Gastroesophageal sphincter (tissue), 4 donors: Measurements from ENCODE around the gene MYO9B. TPM values are rescaled to one million over a fixed set of nuclear protein-coding genes. Genes with fewer than 3 reads are reported as not detected.
A peak's percentile ranks its signal among the peaks of the same experiment; 100 is the strongest.

Experiments
- ATAC-seq: fragments of 150-250 bp; one replicate; pipeline ENCODE4 v1.9.1; 2016; ENCODE audit warnings: mild to moderate bottlenecking, moderate library complexity
- H3K27ac ChIP-seq, 4 donors: fragments of 200-600 bp; sonication (generic) in 3 of 4; 1 replicate in 3 of 4; 2 replicates in 1 of 4; pipeline ENCODE4 v1.5.1; 2016 to 2019
- H3K27me3 ChIP-seq: fragments of 200-600 bp; sonication (generic); one replicate; pipeline ENCODE4 v1.5.1; 2019
- H3K36me3 ChIP-seq, 2 donors: fragments of 200-600 bp; sonication (generic); one replicate each; pipeline ENCODE4 v1.5.1; 2019; ENCODE audit warnings: control low read depth in 1 of 2
- H3K4me1 ChIP-seq, 3 donors: fragments of 200-600 bp; sonication (generic); 1 replicate in 2 of 3; 2 replicates in 1 of 3; pipeline ENCODE4 v1.5.1; 2016 to 2019; ENCODE audit warnings: control low read depth in 2 of 3
- H3K4me3 ChIP-seq, 2 donors: fragments of 200-600 bp; sonication (generic); one replicate each; pipeline ENCODE4 v1.5.1; 2019; ENCODE audit warnings: mild to moderate bottlenecking in 1 of 2, moderate library complexity in 1 of 2
- H3K9me3 ChIP-seq, 3 donors: fragments of 200-600 bp; sonication (generic); one replicate each; pipeline ENCODE4 v1.5.1; 2017 to 2019; ENCODE audit warnings: control low read depth in 2 of 3
- CTCF ChIP-seq, 4 experiments: fragments of 200-600 bp in 2 of 4; fragments of 450-650 bp in 2 of 4; sonication (generic) in 1 of 4; IDR thresholded peaks; one replicate each; pipeline ENCODE4 v1.5.1; 2017 to 2019; ENCODE audit warnings: antibody characterized with exemption in 4 of 4, mild to moderate bottlenecking in 2 of 4, moderate library complexity in 2 of 4
- EP300 ChIP-seq: sonication (generic); formaldehyde crosslinking; IDR thresholded peaks from one replicate; pipeline ENCODE4 v1.6.1; 2017; ENCODE audit warnings: antibody characterized with exemption, mild to moderate bottlenecking
- POLR2A ChIP-seq, 2 donors: fragments of 450-650 bp; IDR thresholded peaks; one replicate each; pipeline ENCODE4 v1.6.1; 2017; ENCODE audit warnings: antibody characterized with exemption in 2 of 2, mild to moderate bottlenecking in 2 of 2, moderate library complexity in 1 of 2
- POLR2AphosphoS5 ChIP-seq: sonication (generic); formaldehyde crosslinking; IDR thresholded peaks from one replicate; pipeline ENCODE4 v1.6.1; 2017; ENCODE audit warnings: antibody characterized with exemption
- WGBS, 2 donors: methylation state at CpG; one replicate each; pipeline ENCODE4 v1.1.5; 2018; ENCODE audit warnings: low coverage in 1 of 2; 5-methylcytosine and 5-hydroxymethylcytosine counted together
- total RNA-seq, 4 donors: library from RNA; depleted of rRNA; stranded (reverse); fragments of >200 nt; gene quantifications; one replicate each; pipeline ENCODE4 v1.1.0, GENCODE V29; 2016

The MYO9B gene
- total RNA-seq, 4 donors from 2014 or later: 38.1 to 77.7 (median 66.2) TPM

GRCh38 chr19:17112271-17112670, 36.7 kb downstream of the MYO9B start:
- Histone ChIP-seq H3K36me3 (peaks cover 0 to 34% of the 10 kb centered on the region in 2 donors), H3K27ac (peak overlapping the region in 2 of 4 donors; percentile 26 to 46), H3K4me3 (no peak overlapping the region), H3K27me3 (no peaks in the 10 kb centered on the region), H3K9me3 (no peaks in the 10 kb centered on the region), H3K4me1 (peaks cover 0 to 65% (median 25%) of the 10 kb centered on the region in 3 donors)
- WGBS, 2 donors: 87 to 100% methylated on average over 1 to 3 of the region's 17 CpGs
- TF ChIP-seq POLR2AphosphoS5 (no peak), CTCF (IDR thresholded peaks at IDR 0.05) (no peak), EP300 (no peak), POLR2A (IDR thresholded peaks at IDR 0.05) (no peak)
- no peak for ATAC-seq

- H3K9me3 ChIP-seq: no peaks in the 10 kb centered on the region
- H3K36me3 ChIP-seq: peaks cover 0 to 34% of the 10 kb centered on the region in 2 donors
- H3K27me3 ChIP-seq: no peaks in the 10 kb centered on the region
- WGBS, 2 donors: 55 to 93% methylated on average over 2 to 4 of the region's 7 CpGs
- ATAC-seq: no peak
- TF ChIP-seq EP300 (no peak), CTCF (IDR thresholded peaks at IDR 0.05) (no peak), POLR2A (IDR thresholded peaks at IDR 0.05) (no peak), POLR2AphosphoS5 (no peak)
- H3K4me3 ChIP-seq: no peak overlapping the region
- H3K4me1 ChIP-seq: peaks cover 0 to 61% (median 21%) of the 10 kb centered on the region in 3 donors
- H3K27ac ChIP-seq: peak overlapping the region in 2 of 4 donors; percentile 26 to 46
Observed at GRCh38 chr19:17112700-17113099, 37.1 kb downstream of the MYO9B start.

- ATAC-seq: no peak
- Histone ChIP-seq H3K36me3 (peaks cover 0 to 34% of the 10 kb centered on the region in 2 donors), H3K4me1 (peaks cover 0 to 55% (median 16%) of the 10 kb centered on the region in 3 donors), H3K9me3 (no peaks in the 10 kb centered on the region), H3K4me3 (no peak overlapping the region), H3K27ac (peak overlapping the region in 2 of 4 donors; percentile 26 to 46), H3K27me3 (no peaks in the 10 kb centered on the region)
- TF ChIP-seq POLR2AphosphoS5 (no peak), EP300 (no peak), CTCF (IDR thresholded peaks at IDR 0.05) (no peak), POLR2A (IDR thresholded peaks at IDR 0.05) (no peak)
- WGBS, 2 donors: 72% methylated on average over 8 of the region's 17 CpGs; no CpG with 5 or more reads in 1 of the 2 donors
Observed at GRCh38 chr19:17113127-17113785, 37.7 kb downstream of the MYO9B start.

GRCh38 chr19:17114414-17114831, 38.8 kb downstream of the MYO9B start:
- Histone ChIP-seq H3K9me3 (no peaks in the 10 kb centered on the region), H3K27me3 (no peaks in the 10 kb centered on the region), H3K4me1 (peaks cover 0 to 43% (median 10%) of the 10 kb centered on the region in 3 donors), H3K27ac (peak overlapping the region in 2 of 4 donors; percentile 31 to 46), H3K4me3 (no peak overlapping the region), H3K36me3 (peaks cover 0 to 40% of the 10 kb centered on the region in 2 donors)
- TF ChIP-seq EP300 (no peak), POLR2A (IDR thresholded peaks at IDR 0.05) (no peak)
- no peak for ATAC-seq
- WGBS, 2 donors: 29 to 89% methylated on average over 1 to 4 of the region's 12 CpGs

GRCh38 chr19:17116996-17117702, 41.6 kb downstream of the MYO9B start:
- Histone ChIP-seq H3K27me3 (no peaks in the 10 kb centered on the region), H3K4me3 (no peak overlapping the region), H3K4me1 (peaks cover 0 to 34% (median 10%) of the 10 kb centered on the region in 3 donors), H3K9me3 (no peaks in the 10 kb centered on the region), H3K27ac (peak overlapping the region in 1 of 4 donors; percentile 9), H3K36me3 (peaks cover 0 to 21% of the 10 kb centered on the region in 2 donors)
- TF ChIP-seq CTCF (IDR thresholded peaks at IDR 0.05) (no peak), POLR2AphosphoS5 (no peak), POLR2A (IDR thresholded peaks at IDR 0.05) (no peak), EP300 (no peak)
- WGBS, 2 donors: 80% methylated on average over 10 of the region's 14 CpGs; no CpG with 5 or more reads in 1 of the 2 donors
- ATAC-seq: no peak
